OCI-LY3 (cell line): ENCODE data around the gene ZNF488.

Experiments
- EZH2phosphoT487 ChIP-seq: fragments of 200-600 bp; shearing (Covaris generic); IDR thresholded peaks from 2 replicates; pipeline ENCODE4 v1.6.1; 2018; ENCODE audit warnings: antibody characterized with exemption, mixed run types, low read depth
- TF ChIP-seq, protein P1 (sequence below): fragments of 200-600, 300-600 bp; sonication (generic); IDR thresholded peaks from 2 replicates; pipeline ENCODE4 v1.5.1; 2014; ENCODE audit warnings: antibody characterized with exemption, low read length, low read depth

GRCh38 chr10:47414227-47414592, 30.1 kb upstream of the ZNF488 start:
- TF ChIP-seq, protein P1, sequence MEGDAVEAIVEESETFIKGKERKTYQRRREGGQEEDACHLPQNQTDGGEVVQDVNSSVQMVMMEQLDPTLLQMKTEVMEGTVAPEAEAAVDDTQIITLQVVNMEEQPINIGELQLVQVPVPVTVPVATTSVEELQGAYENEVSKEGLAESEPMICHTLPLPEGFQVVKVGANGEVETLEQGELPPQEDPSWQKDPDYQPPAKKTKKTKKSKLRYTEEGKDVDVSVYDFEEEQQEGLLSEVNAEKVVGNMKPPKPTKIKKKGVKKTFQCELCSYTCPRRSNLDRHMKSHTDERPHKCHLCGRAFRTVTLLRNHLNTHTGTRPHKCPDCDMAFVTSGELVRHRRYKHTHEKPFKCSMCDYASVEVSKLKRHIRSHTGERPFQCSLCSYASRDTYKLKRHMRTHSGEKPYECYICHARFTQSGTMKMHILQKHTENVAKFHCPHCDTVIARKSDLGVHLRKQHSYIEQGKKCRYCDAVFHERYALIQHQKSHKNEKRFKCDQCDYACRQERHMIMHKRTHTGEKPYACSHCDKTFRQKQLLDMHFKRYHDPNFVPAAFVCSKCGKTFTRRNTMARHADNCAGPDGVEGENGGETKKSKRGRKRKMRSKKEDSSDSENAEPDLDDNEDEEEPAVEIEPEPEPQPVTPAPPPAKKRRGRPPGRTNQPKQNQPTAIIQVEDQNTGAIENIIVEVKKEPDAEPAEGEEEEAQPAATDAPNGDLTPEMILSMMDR, result no peak
- TF ChIP-seq EZH2phosphoT487, result no peak
